Glomerular visceral epithelial cell (primary cell): ENCODE data around the gene ZACN.
A peak's percentile ranks its signal among the peaks of the same experiment; 100 is the strongest.
"Not testable (repeated sequence)": the region's sequence is repeated elsewhere in the genome, so short reads cannot be mapped to it uniquely, and the experiment has no call there.

ENCODE experiments used
- DNase-seq: peaks from one replicate; pipeline ENCODE4 v3.0.0-alpha.2; 2016; ENCODE audit errors: extremely low spot score

ZACN gene

GRCh38 chr17:76078860-76079534, at the start of gene ZACN:
Gene ZACN, plus strand, starts transcription at chr17:76079182. Its CDS starts 83 bp downstream, at chr17:76079265.
- DNase-seq, result no peak

- peak; percentile 21 for DNase-seq
Observed at GRCh38 chr17:76032073-76032779, 46.8 kb upstream of the ZACN start.

- DNase-seq, result no peak
Observed at GRCh38 chr17:76032780-76033108, 46.2 kb upstream of the ZACN start.

GRCh38 chr17:76033139-76033538, 45.8 kb upstream of the ZACN start:
- DNase-seq, result no peak

GRCh38 chr17:76034428-76035350, 44.3 kb upstream of the ZACN start:
- no peak for DNase-seq

- no peak for DNase-seq
Observed at GRCh38 chr17:76036497-76037261, 42.3 kb upstream of the ZACN start.

- no peak for DNase-seq
Observed at GRCh38 chr17:76038050-76038449, 40.9 kb upstream of the ZACN start.

- no peak for DNase-seq
Observed at GRCh38 chr17:76039121-76039520, 39.9 kb upstream of the ZACN start.

GRCh38 chr17:76040376-76040775, 38.6 kb upstream of the ZACN start:
- DNase-seq, result no peak

GRCh38 chr17:76042868-76043267, 36.1 kb upstream of the ZACN start:
- not testable (repeated sequence) for DNase-seq

GRCh38 chr17:76044475-76045007, 34.4 kb upstream of the ZACN start:
- not testable (repeated sequence) for DNase-seq

- no peak for DNase-seq
Observed at GRCh38 chr17:76046064-76046463, 32.9 kb upstream of the ZACN start.

GRCh38 chr17:76048025-76048605, 30.9 kb upstream of the ZACN start:
- peak; percentile 32 for DNase-seq

- DNase-seq, result peak; percentile 91
Observed at GRCh38 chr17:76048711-76049110, 30.3 kb upstream of the ZACN start.

GRCh38 chr17:76049239-76049638, 29.7 kb upstream of the ZACN start:
- DNase-seq, result peak; percentile 28

GRCh38 chr17:76049836-76050537, 29.0 kb upstream of the ZACN start:
- DNase-seq, result no peak

GRCh38 chr17:76050538-76051467, 28.2 kb upstream of the ZACN start:
- peak; percentile 92 for DNase-seq

GRCh38 chr17:76051561-76051960, 27.4 kb upstream of the ZACN start:
- DNase-seq, result peak; percentile 54
